Activated T-cell treated with anti-CD3 and anti-CD28 coated beads for 48 hours (primary cell): ENCODE measurements around the gene CRMP1.
"Not testable (repeated sequence)": the region's sequence is repeated elsewhere in the genome, so short reads cannot be mapped to it uniquely, and the experiment has no call there.

Experiments
- DNase-seq: peaks from one replicate; pipeline ENCODE4 v3.0.0-alpha.2; 2020; ENCODE audit warnings: low read depth

Gene CRMP1

GRCh38 chr4:5856362-5856761 lies 36.5 kb downstream of the CRMP1 start:
- not testable (repeated sequence) for DNase-seq

GRCh38 chr4:5854929-5855328 lies 38.0 kb downstream of the CRMP1 start:
- no peak for DNase-seq

DNA sequence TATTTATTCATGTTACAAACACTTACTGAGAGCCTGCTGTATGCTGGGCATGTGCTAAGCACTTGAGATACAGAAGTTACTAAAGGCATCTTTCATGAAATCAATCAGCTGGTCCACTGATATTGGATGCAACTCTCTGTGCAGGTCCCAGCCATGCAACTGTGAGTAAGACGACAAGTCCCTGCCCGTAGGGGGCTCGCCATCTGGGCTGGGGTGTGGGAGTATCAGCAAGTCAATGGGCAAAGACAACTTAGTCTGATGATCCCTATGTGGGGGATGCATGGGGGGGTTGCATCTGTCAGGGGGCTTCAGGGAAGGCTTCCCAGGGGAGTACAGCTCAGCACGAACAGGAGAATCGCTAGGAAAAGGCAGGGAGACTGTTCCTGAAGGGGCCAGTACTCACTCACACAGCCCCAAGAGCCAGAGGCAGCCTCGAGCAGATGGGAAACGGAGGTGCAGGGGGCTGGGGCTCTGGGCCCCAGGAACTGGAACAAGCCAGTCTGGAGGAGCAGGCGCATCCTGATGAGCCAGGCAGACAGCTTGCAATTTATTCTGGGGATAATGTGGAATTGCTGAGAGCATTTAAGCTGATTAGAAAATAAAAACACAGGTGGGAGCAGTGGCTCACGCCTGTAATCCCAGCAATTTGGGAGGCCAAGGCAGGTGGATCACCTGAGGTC lies 40.2 kb downstream of the CRMP1 start:
- DNase-seq = no peak

DNA sequence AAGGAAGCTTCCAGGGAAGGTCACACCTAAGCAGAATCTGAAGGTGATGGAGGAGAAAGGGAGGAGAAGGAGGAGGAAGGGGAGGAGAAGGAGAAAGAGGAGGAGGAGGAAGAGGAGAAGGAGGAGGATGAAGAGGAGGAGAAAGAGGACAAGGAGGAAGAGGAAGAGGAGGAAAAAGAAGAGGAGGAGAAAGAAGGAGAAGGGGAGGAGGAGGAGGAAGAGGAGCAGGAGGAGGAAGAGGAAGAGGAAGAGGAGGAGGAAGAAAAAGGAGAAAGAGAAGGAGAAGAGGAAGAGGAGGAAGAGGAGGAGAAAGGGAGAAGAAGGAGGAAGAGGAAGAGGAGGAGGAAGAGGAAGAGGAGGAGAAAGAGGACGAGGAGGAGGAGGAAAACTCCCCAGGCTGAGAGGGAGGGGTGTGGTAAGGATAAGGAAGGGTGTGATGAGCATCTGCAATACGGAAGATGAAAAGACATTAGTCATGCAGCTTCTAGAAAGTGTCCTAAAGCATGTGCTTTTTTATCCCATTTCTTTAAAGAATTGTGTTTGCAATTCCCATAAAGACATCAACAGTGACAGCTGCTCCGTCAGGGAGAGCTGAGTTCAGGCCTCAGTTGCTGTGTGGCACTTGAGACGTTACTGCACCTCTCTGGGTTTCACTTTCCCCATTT lies 41.1 kb downstream of the CRMP1 start:
- no peak for DNase-seq

DNA sequence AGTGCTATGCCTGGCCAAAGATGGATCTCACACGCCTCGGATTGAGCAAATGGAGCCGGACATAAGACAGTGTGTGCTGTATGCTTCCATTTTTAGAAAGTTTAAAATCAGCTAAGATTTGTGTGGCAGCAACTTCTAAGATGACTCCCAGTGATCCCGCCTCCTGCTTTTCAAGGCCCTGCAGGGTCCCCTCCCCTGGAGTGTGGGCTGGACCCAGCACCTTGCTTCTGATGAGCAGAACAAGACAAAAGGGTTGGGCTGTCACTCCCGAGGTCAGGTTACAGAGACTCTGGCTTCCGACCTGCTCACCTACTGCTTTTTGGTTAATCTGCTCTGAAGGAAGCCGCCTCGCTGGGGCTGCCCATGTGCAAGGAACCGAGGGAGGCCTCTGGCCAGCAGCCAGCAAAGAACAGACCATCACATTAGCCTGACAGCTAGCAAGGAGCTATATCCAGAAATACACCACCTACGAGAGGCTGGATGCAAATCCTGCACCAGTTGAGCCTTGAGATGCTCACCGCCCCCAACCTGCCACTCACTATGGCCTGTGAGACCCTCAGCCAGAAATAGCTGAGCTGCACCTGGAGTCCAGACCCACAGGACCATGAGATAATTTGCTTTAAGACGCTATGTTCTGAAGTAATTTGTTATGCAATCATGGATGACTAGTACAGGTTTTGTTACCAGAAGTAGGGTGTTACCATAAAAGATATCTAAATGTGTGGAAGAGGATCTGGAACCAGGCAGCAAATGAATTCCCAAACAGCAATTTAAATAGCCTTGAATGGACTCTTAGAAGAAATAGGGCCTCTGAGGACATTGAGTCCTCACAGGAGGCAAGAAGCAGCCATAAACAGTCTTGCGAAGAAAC lies 47.6 kb downstream of the CRMP1 start:
- DNase-seq = no peak

DNA sequence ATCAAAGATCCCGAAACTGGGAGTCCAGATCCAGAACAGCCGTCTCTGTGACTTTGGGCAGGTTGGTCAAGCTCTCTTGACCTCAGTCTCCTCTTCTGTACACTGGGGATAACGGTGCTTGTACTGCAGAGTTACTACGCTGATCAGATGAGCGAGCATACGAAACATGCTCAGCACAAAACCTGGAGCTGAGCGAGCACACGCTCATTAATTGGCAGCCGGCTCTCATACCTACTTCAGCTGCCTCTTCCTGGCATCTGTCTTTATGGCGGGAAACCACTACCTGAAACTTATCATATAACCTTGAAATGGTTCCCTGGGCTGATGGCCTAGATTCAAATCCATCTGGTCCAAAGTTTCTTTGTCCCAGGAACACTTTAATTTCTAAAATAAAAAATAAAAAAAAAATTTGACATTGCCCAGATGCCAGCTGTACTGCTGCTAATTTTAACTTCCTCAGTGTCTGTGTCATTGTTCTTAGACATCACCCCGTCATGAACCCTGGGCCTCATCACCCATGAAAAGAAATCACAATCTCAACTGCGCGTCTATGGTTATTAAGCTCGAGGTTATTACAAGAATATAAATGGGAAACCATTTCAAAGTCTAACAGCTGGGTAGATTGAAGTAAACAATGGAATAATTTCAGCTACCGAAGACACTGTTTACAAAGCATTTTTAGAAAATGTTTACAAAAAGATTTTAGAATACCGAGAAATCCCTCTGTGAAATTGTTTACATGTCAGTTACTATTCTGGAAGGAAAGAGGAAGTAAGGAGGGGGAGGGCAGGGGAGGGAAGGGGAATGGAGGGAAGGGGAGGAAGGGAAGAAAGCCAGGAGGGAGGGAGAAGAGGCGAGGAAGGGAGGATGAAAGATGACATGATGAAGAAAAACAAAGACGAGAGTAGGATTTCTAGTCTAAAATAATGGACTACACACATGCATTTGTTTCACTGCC lies 49.0 kb downstream of the CRMP1 start:
- DNase-seq = no peak

DNA sequence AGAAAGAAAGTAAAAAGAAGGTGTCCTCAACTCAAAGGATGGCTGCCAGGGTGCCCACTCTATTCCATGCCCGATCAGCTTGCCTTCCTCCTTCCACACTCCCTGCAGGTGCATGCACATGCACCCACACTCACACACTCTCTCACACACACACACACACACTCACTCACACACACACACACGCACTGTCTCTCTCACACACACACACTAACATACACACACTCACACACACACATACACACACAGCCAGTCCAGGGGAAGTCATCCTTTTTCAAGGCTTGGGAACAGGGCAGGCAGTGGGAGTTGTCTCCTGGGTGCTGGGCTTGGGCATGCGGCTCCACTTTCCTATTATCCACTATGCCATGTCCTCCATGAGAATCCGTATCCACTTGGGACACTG lies 50.4 kb downstream of the CRMP1 start:
- DNase-seq = no peak

GRCh38 chr4:5839751-5840674 lies 52.9 kb downstream of the CRMP1 start:
- DNase-seq = no peak

- no peak for DNase-seq
Observed at GRCh38 chr4:5839332-5839731, 53.6 kb downstream of the CRMP1 start.

- not testable (repeated sequence) for DNase-seq
Observed at GRCh38 chr4:5837483-5837882, 55.4 kb downstream of the CRMP1 start.

GRCh38 chr4:5836943-5837342 lies 55.9 kb downstream of the CRMP1 start:
- no peak for DNase-seq

DNA sequence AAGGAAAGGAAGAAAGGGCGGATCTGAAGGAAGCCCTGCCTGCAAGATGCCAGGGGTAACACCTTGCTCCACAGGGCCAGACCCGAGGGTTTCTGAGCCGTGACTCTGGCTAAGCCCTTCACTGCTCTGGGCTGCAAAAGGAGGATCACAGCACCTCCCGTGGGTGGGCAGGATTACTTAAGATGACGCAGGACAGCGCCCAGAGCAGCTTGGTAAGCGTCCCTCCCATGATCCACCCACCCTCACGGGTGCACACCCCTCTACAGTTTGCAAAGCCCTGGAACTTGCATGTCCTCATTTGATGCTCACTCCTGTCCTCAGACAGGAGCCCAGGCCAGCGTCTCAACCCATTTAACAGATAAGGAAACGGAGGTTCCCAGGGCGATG lies 64.9 kb downstream of the CRMP1 start:
- DNase-seq = no peak

DNA sequence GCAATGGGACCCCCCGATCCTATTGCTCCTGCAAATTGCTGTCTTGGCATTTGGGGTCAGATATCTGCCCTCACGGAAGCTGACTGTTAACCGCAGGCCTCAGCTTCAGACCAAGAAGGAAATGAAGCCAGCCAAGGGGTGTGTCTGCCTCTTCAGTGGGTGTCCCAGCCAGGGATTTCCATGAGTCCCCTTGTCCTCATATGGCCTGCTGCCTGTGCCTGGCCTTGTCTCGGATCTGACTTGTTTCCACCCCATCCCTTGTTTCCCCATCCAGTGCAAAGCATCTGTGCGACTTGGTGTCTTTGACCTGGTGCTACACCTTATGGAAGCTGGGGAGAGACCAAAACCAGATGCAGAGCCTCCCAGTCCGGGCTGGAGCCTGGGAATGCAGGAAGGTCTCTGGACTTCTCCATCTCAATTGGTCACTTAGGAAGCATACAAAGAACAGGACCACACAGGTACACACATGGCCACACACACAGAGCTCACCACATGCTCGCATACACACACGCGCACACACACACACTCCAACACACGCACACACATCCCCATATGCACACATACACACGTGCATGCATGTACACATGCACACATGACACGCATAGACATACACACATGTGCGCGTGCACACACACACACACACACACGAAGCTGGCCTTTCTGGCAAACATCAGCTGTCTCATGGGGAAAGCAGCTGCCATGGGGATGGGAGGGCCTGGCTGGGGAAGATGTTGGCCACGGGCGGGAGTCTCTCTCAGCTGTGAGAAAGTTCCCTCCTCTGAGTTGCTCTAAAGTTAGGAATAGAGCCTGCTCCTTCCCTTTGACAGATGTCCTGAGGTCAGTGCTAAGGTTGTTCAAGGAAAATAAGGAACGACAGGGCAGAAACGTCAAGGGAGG lies 65.5 kb downstream of the CRMP1 start:
- DNase-seq = no peak

- DNase-seq = no peak
Observed at GRCh38 chr4:5826437-5827107, 66.3 kb downstream of the CRMP1 start.

DNA sequence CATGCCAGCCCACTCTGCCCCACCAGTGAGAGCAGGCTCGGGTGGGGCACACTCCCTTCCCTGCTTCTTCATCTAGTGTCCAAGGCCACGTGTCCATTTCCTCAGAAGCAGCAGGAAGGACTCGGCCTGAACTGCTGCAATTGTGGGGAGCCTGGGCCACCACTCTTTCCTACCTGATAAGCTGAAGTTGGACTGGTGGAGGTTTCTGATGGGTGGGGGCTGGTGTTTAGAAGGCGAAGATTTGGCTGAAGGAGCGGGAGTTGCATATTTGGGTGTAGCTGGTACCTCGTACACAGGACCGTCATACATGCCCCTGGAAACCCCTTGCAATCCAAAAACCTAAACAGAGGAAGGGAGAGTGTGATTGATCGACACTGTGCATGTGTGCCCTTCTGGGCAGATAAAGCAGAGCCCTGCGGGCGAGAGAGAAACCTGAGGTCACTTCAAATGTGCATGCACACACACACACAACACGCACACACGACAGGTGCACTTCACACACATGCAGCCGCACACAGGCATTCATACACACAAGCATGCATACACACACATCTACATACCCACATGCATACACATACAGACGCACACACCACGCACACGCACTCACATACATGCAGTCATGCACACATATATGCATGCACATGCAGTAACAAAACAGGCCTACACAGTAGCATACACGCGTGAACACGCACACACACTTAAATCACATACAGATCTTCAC lies 67.4 kb downstream of the CRMP1 start:
- DNase-seq = no peak

DNA sequence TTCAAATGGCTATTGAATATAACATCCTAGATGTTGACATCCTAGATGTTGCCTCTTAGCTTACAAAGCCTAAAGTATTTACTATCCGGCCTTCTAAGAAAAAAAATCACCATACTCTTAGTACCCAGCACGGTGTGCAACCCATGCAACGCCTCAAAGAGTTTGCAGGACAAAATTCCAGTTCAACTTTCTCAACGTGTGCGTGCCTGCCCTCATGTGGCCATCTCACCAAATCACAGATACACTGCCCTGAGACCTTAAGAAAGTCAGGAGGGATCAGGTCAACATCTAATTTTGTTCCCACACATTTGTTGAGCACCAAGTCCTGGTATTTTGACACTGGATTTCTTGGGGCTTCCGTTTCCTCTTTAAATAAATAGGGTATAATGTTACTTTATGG lies 68.3 kb downstream of the CRMP1 start:
- DNase-seq = no peak

GRCh38 chr4:5824227-5824626 lies 68.7 kb downstream of the CRMP1 start:
- DNase-seq = no peak

DNA sequence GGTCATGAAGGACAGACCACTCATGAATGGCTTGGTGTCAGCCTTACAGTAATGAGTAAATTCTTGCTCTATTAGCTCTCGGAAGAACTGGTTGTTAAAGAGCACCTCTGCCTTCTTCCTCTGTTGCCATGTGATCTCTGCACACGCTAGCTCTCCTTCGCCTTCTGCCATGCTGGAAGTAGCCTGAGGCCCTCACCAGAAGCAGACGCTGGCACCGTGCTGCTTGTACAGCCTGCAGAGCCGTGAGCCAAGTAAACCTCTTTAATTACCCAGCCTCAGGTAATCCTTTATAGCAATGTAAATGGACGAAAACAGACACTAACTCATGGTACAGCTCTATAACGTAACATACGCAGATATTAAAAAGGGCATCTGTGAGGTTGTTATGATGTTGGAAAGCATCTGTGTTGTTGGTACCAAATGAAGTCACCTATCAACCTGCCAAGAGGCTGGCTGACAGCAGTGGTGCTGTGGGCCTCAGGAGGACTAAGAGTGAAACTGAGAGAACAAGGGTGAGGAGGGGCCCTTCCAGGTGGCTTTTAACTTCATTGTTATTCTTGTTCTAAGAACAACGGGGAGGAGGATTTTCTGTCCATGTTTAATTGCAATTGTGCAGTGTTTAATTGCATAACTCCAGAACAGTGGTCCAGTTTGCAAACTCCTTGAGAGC lies 69.2 kb downstream of the CRMP1 start:
- DNase-seq = no peak
